ENCODE results near the gene ANKZF1. TPM values are rescaled to one million over a fixed set of nuclear protein-coding genes. Genes with fewer than 3 reads are reported as not detected.

ANKZF1 gene
- total and polyA plus RNA-seq, 2 experiments from 2014 or later = 37.5 to 41.6 TPM

GRCh38 chr2:219225350-219225749, 4.3 kb upstream of the ANKZF1 start:
- H3K4me1 ChIP-seq (ENCODE audit: insufficient read depth) = peaks cover 9% of the 10 kb centered on the region
- WGBS (ENCODE audit: low lambda C conversion rate, missing lambda C conversion rate) = 98% methylated on average over 3 of the region's 3 CpGs
- H3K27me3 ChIP-seq = no peaks in the 10 kb centered on the region
- H3K79me2 ChIP-seq = peaks cover 25% of the 10 kb centered on the region
- no peaks in the 10 kb centered on the region for H3K36me3 ChIP-seq (replicated peaks; ENCODE audit: insufficient read depth, low read depth)
- no peaks in the 10 kb centered on the region for H3K9me3 ChIP-seq (ENCODE audit: low read depth)
- H2AFZ ChIP-seq = no peak overlapping the region
- no peak overlapping the region for H3K27ac ChIP-seq
- no peak overlapping the region for H3K4me3 ChIP-seq
- TF ChIP-seq EZH2phosphoT487 (IDR thresholded peaks at IDR 0.05; ENCODE audit: low read depth, severe bottlenecking, unreplicated experiment) (no peak), EZH2 (IDR thresholded peaks at IDR 0.05; ENCODE audit: borderline replicate concordance) (no peak), CTCF (IDR thresholded peaks at IDR 0.05; ENCODE audit: poor library complexity) (no peak)
- DNase-seq (ENCODE audit: low spot score) = no peak
- no peaks in the 10 kb centered on the region for H4K20me1 ChIP-seq (ENCODE audit: insufficient read depth, poor library complexity, severe bottlenecking)
- H3K9me2 ChIP-seq (replicated peaks; ENCODE audit: insufficient read depth) = no peaks in the 10 kb centered on the region
- H3K4me2 ChIP-seq = no peak overlapping the region

- Histone ChIP-seq H3K79me2 (peaks cover 49% of the 10 kb centered on the region), H3K9me2 (replicated peaks; ENCODE audit: insufficient read depth) (no peaks in the 10 kb centered on the region), H3K4me2 (peak overlapping the region; percentile 99), H3K27me3 (no peaks in the 10 kb centered on the region), H4K20me1 (ENCODE audit: insufficient read depth, poor library complexity, severe bottlenecking) (no peaks in the 10 kb centered on the region), H3K4me3 (peak overlapping the region; percentile 73), H2AFZ (peak overlapping the region; percentile 68), H3K27ac (peak overlapping the region; percentile 97), H3K4me1 (ENCODE audit: insufficient read depth) (peaks cover 16% of the 10 kb centered on the region), H3K36me3 (replicated peaks; ENCODE audit: insufficient read depth, low read depth) (no peaks in the 10 kb centered on the region), H3K9me3 (ENCODE audit: low read depth) (no peaks in the 10 kb centered on the region)
- 69% methylated on average over 7 of the region's 7 CpGs for WGBS (ENCODE audit: low lambda C conversion rate, missing lambda C conversion rate)
- TF ChIP-seq CTCF (IDR thresholded peaks at IDR 0.05; ENCODE audit: poor library complexity) (no peak), EZH2 (IDR thresholded peaks at IDR 0.05; ENCODE audit: borderline replicate concordance) (no peak), EZH2phosphoT487 (IDR thresholded peaks at IDR 0.05; ENCODE audit: low read depth, severe bottlenecking, unreplicated experiment) (no peak)
- no peak for DNase-seq (ENCODE audit: low spot score)
These were observed 1.3 kb upstream of the ANKZF1 start for GRCh38 chr2:219228041-219228910.

GRCh38 chr2:219228911-219229304, 698 bp upstream of the ANKZF1 start:
- WGBS (ENCODE audit: low lambda C conversion rate, missing lambda C conversion rate) = 5% methylated on average over 19 of the region's 19 CpGs
- H3K9me2 ChIP-seq (replicated peaks; ENCODE audit: insufficient read depth) = no peaks in the 10 kb centered on the region
- DNase-seq (ENCODE audit: low spot score) = no peak
- peak overlapping the region; percentile 99 for H3K4me2 ChIP-seq
- H3K9me3 ChIP-seq (ENCODE audit: low read depth) = no peaks in the 10 kb centered on the region
- TF ChIP-seq CTCF (IDR thresholded peaks at IDR 0.05; ENCODE audit: poor library complexity) = no peak
- no peak for TF ChIP-seq EZH2phosphoT487 (IDR thresholded peaks at IDR 0.05; ENCODE audit: low read depth, severe bottlenecking, unreplicated experiment)
- no peak for TF ChIP-seq EZH2 (IDR thresholded peaks at IDR 0.05; ENCODE audit: borderline replicate concordance)
- H3K36me3 ChIP-seq (replicated peaks; ENCODE audit: insufficient read depth, low read depth) = no peaks in the 10 kb centered on the region
- H3K27me3 ChIP-seq = no peaks in the 10 kb centered on the region
- H3K27ac ChIP-seq = peak overlapping the region; percentile 97
- no peaks in the 10 kb centered on the region for H4K20me1 ChIP-seq (ENCODE audit: insufficient read depth, poor library complexity, severe bottlenecking)
- peak overlapping the region; percentile 73 for H3K4me3 ChIP-seq
- peak overlapping the region; percentile 68 for H2AFZ ChIP-seq
- peaks cover 49% of the 10 kb centered on the region for H3K79me2 ChIP-seq
- peaks cover 16% of the 10 kb centered on the region for H3K4me1 ChIP-seq (ENCODE audit: insufficient read depth)

Measured in hepatocyte (in vitro differentiated cells).